SHP77 treated with DMSO at 0.1 percent for 48 hours (cell line): ENCODE data around the gene C19orf38.
"Not testable (repeated sequence)": the region's sequence is repeated elsewhere in the genome, so short reads cannot be mapped to it uniquely, and the experiment has no call there.

ENCODE experiments used
- DNase-seq: peaks from one replicate; lab custom pipeline; 2025; lab: John Stamatoyannopoulos, UW

Gene C19orf38

GRCh38 chr19:10876459-10877240, 28.4 kb downstream of the C19orf38 start:
- DNase-seq: no peak

- DNase-seq: not testable (repeated sequence)
Observed at GRCh38 chr19:10877608-10878007, 29.4 kb downstream of the C19orf38 start.

- DNase-seq: no peak
Observed at GRCh38 chr19:10878253-10878652, 30.0 kb downstream of the C19orf38 start.

- DNase-seq: no peak
Observed at GRCh38 chr19:10881403-10882107, 33.3 kb downstream of the C19orf38 start.

GRCh38 chr19:10882108-10882457, 33.9 kb downstream of the C19orf38 start:
- no peak for DNase-seq

GRCh38 chr19:10884274-10884673, 36.1 kb downstream of the C19orf38 start:
- DNase-seq: no peak

GRCh38 chr19:10885201-10886169, 37.3 kb downstream of the C19orf38 start:
- DNase-seq: no peak

GRCh38 chr19:10887616-10888367, 39.6 kb downstream of the C19orf38 start:
- no peak for DNase-seq

- no peak for DNase-seq
Observed at GRCh38 chr19:10888421-10888866, 40.2 kb downstream of the C19orf38 start.

- no peak for DNase-seq
Observed at GRCh38 chr19:10889880-10890279, 41.7 kb downstream of the C19orf38 start.

GRCh38 chr19:10891405-10892086, 43.3 kb downstream of the C19orf38 start:
- DNase-seq: no peak

GRCh38 chr19:10892256-10892655, 44.0 kb downstream of the C19orf38 start:
- DNase-seq: no peak

GRCh38 chr19:10894911-10895213, 46.6 kb downstream of the C19orf38 start:
- no peak for DNase-seq

- DNase-seq: no peak
Observed at GRCh38 chr19:10895363-10895762, 47.1 kb downstream of the C19orf38 start.

- DNase-seq: no peak
Observed at GRCh38 chr19:10895920-10896319, 47.7 kb downstream of the C19orf38 start.

GRCh38 chr19:10896851-10897526, 48.8 kb downstream of the C19orf38 start:
- DNase-seq: peak; percentile 64

GRCh38 chr19:10898633-10899032, 50.4 kb downstream of the C19orf38 start:
- no peak for DNase-seq

GRCh38 chr19:10899151-10899653, 51.0 kb downstream of the C19orf38 start:
- no peak for DNase-seq

GRCh38 chr19:10907925-10908324, 59.7 kb downstream of the C19orf38 start:
- no peak for DNase-seq

GRCh38 chr19:10908380-10908960, 60.3 kb downstream of the C19orf38 start:
- DNase-seq: no peak
